HepG2 (cell line): ENCODE results near the gene PRKAR1B. TPM values are rescaled to one million over a fixed set of nuclear protein-coding genes. Genes with fewer than 3 reads are reported as not detected.

Experiments used
- GABPB1 ChIP-seq: IDR thresholded peaks from 2 replicates; pipeline ENCODE4 v1.6.1; 2016; ENCODE audit warnings: mild to moderate bottlenecking, missing genetic modification reagents, moderate library complexity, missing compliant biosample characterization
- MEIS2 ChIP-seq: sonication (generic); formaldehyde crosslinking; IDR thresholded peaks from 2 replicates; pipeline ENCODE4 v1.9.0; 2021; ENCODE audit warnings: mild to moderate bottlenecking, missing genetic modification reagents
- ZFP90 ChIP-seq: sonication (generic); formaldehyde crosslinking; IDR thresholded peaks from 2 replicates; pipeline ENCODE4 v1.8.0; 2022; ENCODE audit warnings: missing genetic modification reagents, mild to moderate bottlenecking, inconsistent platforms, borderline replicate concordance
- ZNF317 ChIP-seq: sonication (generic); formaldehyde crosslinking; IDR thresholded peaks from 2 replicates; pipeline ENCODE4 v1.5.0; 2020; ENCODE audit warnings: mild to moderate bottlenecking, missing genetic modification reagents
- ZNF615 ChIP-seq: sonication (generic); formaldehyde crosslinking; IDR thresholded peaks from 2 replicates; pipeline ENCODE4 v1.5.0; 2020; ENCODE audit warnings: mild to moderate bottlenecking, missing genetic modification reagents, borderline replicate concordance
- polyA plus RNA-seq, 8 experiments: library from polyadenylated mRNA; depleted of rRNA in 3 of 8; stranded (reverse) in 7 of 8; unstranded in 1 of 8; fragments of >200 nt; fragmentation: Illumina TruSeq in 4 of 8; extraction: Trizol in 4 of 8; gene quantifications; 2 replicates each; pipeline versions ENCODE4 v1.2.1 to v1.2.3, GENCODE V29; 2011 to 2016; ENCODE audit warnings: low read depth in 4 of 8, missing spikeins in 1 of 8, mixed read lengths in 1 of 8; ENCODE audit not compliant: insufficient read depth in 1 of 8
- total RNA-seq, 5 experiments: library from RNA; depleted of rRNA; stranded (reverse); fragments of >200 nt; fragmentation: Illumina TruSeq; extraction: Trizol; gene quantifications; 2 replicates each; pipeline ENCODE4 v1.2.3, GENCODE V29; 2016; ENCODE audit warnings: low read depth in 1 of 5
- TF ChIP-seq, protein P1 (sequence below): sonication (generic); formaldehyde crosslinking; IDR thresholded peaks from 2 replicates; pipeline ENCODE4 v1.4.0; 2020; ENCODE audit warnings: missing genetic modification reagents, borderline replicate concordance
- TF ChIP-seq, protein P2 (sequence below): sonication (generic); formaldehyde crosslinking; IDR thresholded peaks from 2 replicates; pipeline ENCODE4 v1.4.0; 2020; ENCODE audit warnings: missing genetic modification reagents

PRKAR1B gene
- total and polyA plus RNA-seq, 2 of the 13 experiments (the other 11 are each of a cell fraction or from before 2014, with no cell fraction given), result 7.9 to 28.2 TPM

DNA sequence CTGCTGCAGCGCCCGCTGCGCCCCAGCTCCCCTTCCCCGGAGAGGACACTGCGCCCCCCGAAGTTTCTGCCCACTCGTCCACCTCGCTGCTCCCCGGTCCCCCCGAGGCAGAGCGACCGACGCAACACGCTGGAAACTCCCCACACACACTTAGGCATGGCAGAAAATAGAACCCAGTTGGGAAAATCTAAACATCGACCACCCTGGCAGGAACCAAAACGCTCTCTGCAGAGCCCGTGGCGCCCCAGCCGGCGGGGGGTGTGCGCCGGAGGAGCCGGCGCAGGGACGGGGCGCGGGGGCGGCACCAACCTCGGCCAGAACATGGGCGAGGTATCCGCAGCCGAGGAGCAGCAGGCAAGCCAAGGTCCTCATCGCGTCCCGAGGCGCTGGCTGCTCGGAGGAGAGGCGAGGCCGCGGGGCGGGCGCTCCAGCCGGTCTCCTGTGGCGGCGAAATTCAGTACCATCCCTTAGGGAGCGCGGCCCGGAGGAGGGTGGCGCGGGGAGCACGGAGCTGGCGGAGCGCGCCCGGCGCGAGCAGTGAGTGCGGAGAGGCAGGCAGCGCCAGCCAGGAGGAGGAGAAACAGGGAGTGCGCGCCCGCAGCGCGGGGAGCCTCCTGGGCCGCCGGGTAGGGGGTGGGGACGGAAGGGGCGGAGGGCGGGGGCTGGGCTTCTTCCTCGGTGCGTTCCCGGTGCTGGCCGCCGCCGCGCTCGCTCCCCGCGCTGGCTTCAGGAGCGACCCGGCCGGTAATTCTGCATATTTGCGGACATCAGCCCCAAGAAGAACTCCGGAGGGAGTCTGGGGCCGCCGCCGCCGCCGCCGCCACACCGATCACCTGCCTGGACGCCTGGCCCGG, 208.2 kb downstream of the PRKAR1B start (continued):
- TF ChIP-seq, protein P1, sequence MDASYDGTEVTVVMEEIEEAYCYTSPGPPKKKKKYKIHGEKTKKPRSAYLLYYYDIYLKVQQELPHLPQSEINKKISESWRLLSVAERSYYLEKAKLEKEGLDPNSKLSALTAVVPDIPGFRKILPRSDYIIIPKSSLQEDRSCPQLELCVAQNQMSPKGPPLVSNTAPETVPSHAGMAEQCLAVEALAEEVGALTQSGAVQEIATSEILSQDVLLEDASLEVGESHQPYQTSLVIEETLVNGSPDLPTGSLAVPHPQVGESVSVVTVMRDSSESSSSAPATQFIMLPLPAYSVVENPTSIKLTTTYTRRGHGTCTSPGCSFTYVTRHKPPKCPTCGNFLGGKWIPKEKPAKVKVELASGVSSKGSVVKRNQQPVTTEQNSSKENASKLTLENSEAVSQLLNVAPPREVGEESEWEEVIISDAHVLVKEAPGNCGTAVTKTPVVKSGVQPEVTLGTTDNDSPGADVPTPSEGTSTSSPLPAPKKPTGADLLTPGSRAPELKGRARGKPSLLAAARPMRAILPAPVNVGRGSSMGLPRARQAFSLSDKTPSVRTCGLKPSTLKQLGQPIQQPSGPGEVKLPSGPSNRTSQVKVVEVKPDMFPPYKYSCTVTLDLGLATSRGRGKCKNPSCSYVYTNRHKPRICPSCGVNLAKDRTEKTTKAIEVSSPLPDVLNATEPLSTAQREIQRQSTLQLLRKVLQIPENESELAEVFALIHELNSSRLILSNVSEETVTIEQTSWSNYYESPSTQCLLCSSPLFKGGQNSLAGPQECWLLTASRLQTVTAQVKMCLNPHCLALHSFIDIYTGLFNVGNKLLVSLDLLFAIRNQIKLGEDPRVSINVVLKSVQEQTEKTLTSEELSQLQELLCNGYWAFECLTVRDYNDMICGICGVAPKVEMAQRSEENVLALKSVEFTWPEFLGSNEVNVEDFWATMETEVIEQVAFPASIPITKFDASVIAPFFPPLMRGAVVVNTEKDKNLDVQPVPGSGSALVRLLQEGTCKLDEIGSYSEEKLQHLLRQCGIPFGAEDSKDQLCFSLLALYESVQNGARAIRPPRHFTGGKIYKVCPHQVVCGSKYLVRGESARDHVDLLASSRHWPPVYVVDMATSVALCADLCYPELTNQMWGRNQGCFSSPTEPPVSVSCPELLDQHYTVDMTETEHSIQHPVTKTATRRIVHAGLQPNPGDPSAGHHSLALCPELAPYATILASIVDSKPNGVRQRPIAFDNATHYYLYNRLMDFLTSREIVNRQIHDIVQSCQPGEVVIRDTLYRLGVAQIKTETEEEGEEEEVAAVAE, result no peak
- TF ChIP-seq MEIS2 (CRISPR knock-in tag) (no peak), ZNF317 (CRISPR knock-in tag) (no peak), GABPB1 (CRISPR knock-in tag) (peak; percentile 31; the same call in 1 of the 2 replicates), ZNF615 (CRISPR knock-in tag) (no peak), ZFP90 (CRISPR knock-in tag) (no peak)
- TF ChIP-seq, protein P2, sequence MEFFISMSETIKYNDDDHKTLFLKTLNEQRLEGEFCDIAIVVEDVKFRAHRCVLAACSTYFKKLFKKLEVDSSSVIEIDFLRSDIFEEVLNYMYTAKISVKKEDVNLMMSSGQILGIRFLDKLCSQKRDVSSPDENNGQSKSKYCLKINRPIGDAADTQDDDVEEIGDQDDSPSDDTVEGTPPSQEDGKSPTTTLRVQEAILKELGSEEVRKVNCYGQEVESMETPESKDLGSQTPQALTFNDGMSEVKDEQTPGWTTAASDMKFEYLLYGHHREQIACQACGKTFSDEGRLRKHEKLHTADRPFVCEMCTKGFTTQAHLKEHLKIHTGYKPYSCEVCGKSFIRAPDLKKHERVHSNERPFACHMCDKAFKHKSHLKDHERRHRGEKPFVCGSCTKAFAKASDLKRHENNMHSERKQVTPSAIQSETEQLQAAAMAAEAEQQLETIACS (CRISPR knock-in tag), result peak; percentile 28; the same call in 1 of the 2 replicates
